T-cell (primary cell): ENCODE measurements around the gene ACD. TPM values are rescaled to one million over a fixed set of nuclear protein-coding genes. Genes with fewer than 3 reads are reported as not detected.

Source experiments
- ATAC-seq, 4 experiments: fragments of 200-7000 bp in 3 of 4; fragments of 150-1000 bp in 1 of 4; cut with Tn5 transposase; replicated peaks in 1 of 4; 1 replicate in 3 of 4; 2 replicates in 1 of 4; pipeline ENCODE4 v1.10.0; 2021; ENCODE audit warnings: moderate library complexity in 3 of 4, mild to moderate bottlenecking in 2 of 4, moderate number of reproducible peaks in 1 of 4
- CTCF ChIA-PET, 2 donors: fragments of 300-600 bp; sonication (Branson Sonifier 250); formaldehyde crosslinking; loops; one replicate each; lab custom pipeline; 2022; ENCODE audit warnings: antibody characterized with exemption in 2 of 2; lab: Charles Lee
- POLR2A ChIA-PET, 2 donors: fragments of 300-600 bp; sonication (Branson Sonifier 250); formaldehyde crosslinking; loops; one replicate each; lab custom pipeline; 2022; ENCODE audit warnings: antibody characterized with exemption in 2 of 2; lab: Charles Lee
- DNase-seq, 35 experiments: peaks; one replicate each; pipeline versions ENCODE4 v3.0.0 to v3.0.0-alpha.2; 2013 to 2023
- H3K27ac ChIP-seq: one replicate; pipeline ENCODE4 v1.5.1; 2013; ENCODE audit warnings: low read length
- H3K27me3 ChIP-seq, 2 experiments: replicated peaks in 1 of 2; 1 replicate in 1 of 2; 2 replicates in 1 of 2; pipeline versions ENCODE4 v1.6.1 to v1.7.0; 2013; ENCODE audit warnings: low read length in 1 of 2, mixed read lengths in 1 of 2; ENCODE audit not compliant: control insufficient read depth in 2 of 2, insufficient read depth in 2 of 2; ENCODE audit errors: extremely low read depth in 1 of 2
- H3K36me3 ChIP-seq, 2 donors: 1 replicate in 1 of 2; 2 replicates in 1 of 2; pipeline versions ENCODE4 v1.6.1 to v1.7.0; 2013; ENCODE audit warnings: low read length in 1 of 2; ENCODE audit not compliant: control insufficient read depth in 2 of 2, insufficient read depth in 1 of 2; ENCODE audit errors: extremely low read depth in 1 of 2
- H3K4me1 ChIP-seq, 2 experiments: 1 replicate in 1 of 2; 2 replicates in 1 of 2; pipeline versions ENCODE4 v1.6.1 to v1.7.0; 2013; ENCODE audit warnings: low read length in 2 of 2, mixed read lengths in 1 of 2; ENCODE audit not compliant: insufficient read depth in 2 of 2, control insufficient read depth in 1 of 2; ENCODE audit errors: extremely low read depth in 1 of 2
- H3K4me3 ChIP-seq, 2 donors: 1 replicate in 1 of 2; 2 replicates in 1 of 2; pipeline versions ENCODE4 v1.5.1 to v1.7.0; 2013; ENCODE audit warnings: mild to moderate bottlenecking in 2 of 2, low read length in 1 of 2, moderate library complexity in 1 of 2; ENCODE audit not compliant: control insufficient read depth in 1 of 2; ENCODE audit errors: extremely low read depth in 1 of 2
- H3K9me3 ChIP-seq: 2 replicates; pipeline ENCODE4 v1.7.0; 2013
- H3K27ac Mint-ChIP-seq, 2 donors: one replicate each; pipeline ENCODE4 v1.8.0; 2020 to 2021; ENCODE audit warnings: mild to moderate bottlenecking in 2 of 2, mixed read lengths in 2 of 2
- H3K27me3 Mint-ChIP-seq, 2 donors: one replicate each; pipeline ENCODE4 v1.8.0; 2021 to 2022; ENCODE audit warnings: mixed read lengths in 2 of 2
- H3K36me3 Mint-ChIP-seq: one replicate; pipeline ENCODE4 v1.8.0; 2021; ENCODE audit warnings: mixed read lengths
- H3K4me1 Mint-ChIP-seq, 3 donors: one replicate each; pipeline ENCODE4 v1.8.0; 2020 to 2022; ENCODE audit warnings: mixed read lengths in 3 of 3, mild to moderate bottlenecking in 1 of 3
- H3K4me3 Mint-ChIP-seq, 3 donors: one replicate each; pipeline ENCODE4 v1.8.0; 2020 to 2022; ENCODE audit warnings: mild to moderate bottlenecking in 3 of 3, mixed read lengths in 3 of 3, moderate library complexity in 3 of 3
- H3K9me3 Mint-ChIP-seq, 3 donors: one replicate each; pipeline ENCODE4 v1.8.0; 2020 to 2022; ENCODE audit warnings: mixed read lengths in 3 of 3
- WGBS: methylation state at CpG from one replicate; pipeline ENCODE4 v1.1.5; 2013; ENCODE audit warnings: missing lambda C conversion rate; ENCODE audit not compliant: insufficient coverage; 5-methylcytosine and 5-hydroxymethylcytosine counted together
- total RNA-seq, 35 experiments: library from RNA in 6 of 35; stranded (reverse) in 6 of 35; fragments of 120-200 nt in 1 of 35; gene quantifications; one replicate each; pipeline versions ENCODE4 v1.2.1 to v1.2.4 and lab custom pipeline; 2013 to 2026

Gene ACD
- total RNA-seq, 5 donors from 2014 or later (not counting 1 experiment from before 2014, with no cell fraction given) = 24.5 to 62.6 (median 53.6) TPM

DNA sequence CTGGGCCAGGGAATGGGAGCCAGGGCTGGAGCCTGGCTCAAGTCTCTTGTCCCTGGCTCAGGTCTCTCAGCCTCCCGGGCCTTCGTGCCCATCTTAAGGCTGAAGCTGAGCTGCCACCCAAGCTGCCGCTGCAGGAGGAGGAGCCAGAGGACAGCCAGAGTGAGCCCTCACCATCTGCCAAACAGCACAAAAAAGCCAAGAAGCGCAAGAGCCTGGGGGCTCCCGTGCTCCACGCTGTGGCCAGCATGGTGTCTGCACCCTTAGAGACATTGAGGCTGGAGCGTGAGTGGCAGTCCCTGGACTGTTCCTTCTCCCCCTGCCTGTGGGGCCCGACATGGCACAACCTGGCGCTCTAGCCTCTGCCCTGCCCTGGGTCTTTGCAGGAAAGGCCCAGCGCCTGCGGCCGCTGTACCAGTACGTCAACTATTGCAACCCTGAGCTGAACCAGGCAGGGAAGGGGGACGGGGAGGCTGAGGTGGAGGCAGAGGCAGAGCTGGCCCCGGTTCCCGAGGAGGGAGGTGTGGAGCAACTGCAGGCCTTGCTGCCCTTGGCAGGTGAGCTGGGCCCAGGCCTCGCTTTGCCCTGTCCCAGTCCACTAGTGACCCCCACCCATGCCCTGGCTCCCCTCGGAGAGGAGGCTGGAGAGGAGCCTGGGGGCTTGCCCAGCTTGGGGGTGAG is 7.9 kb upstream of the ACD start:
- ATAC-seq = peak; percentile 86 to 90 (median 87)

GRCh38 chr16:67667453-67667816 is 7.4 kb upstream of the ACD start:
- H3K4me1 Mint-ChIP-seq = peaks cover 8 to 35% (median 19%) of the 10 kb centered on the region in 3 donors

More for the DNA sequence above, 7.9 kb upstream of the ACD start:
- no peaks in the 10 kb centered on the region for H3K27me3 Mint-ChIP-seq
- peak overlapping the region; percentile 43 for H3K27ac ChIP-seq
- H3K27me3 ChIP-seq = no peaks in the 10 kb centered on the region
- H3K27ac Mint-ChIP-seq = peak overlapping the region; percentile 63 to 72
- H3K4me1 Mint-ChIP-seq = peaks cover 11 to 36% (median 22%) of the 10 kb centered on the region in 3 donors
- POLR2A ChIA-PET = interaction anchor here in 1 of 2 donors (0.6 kb wide), 1 partner anchor 86 kb away, joined by 4 read pairs; no protein-coding TSS in a partner anchor
- H3K4me1 ChIP-seq = peaks cover 5 to 26% of the 10 kb centered on the region in 2 experiments
- no peaks in the 10 kb centered on the region for H3K36me3 ChIP-seq
- CTCF ChIA-PET = interaction anchor here (0.5 to 2.8 kb wide), 12 partner anchors 9 to 837 kb away, joined by 3 to 15 read pairs (median 4); partner anchors contain the start of genes CARMIL2 (in 2 of the 2), ATP6V0D1 (in 1 of the 2), DDX28 (in 1 of the 2) and DUS2 (in 1 of the 2)
- H3K4me3 ChIP-seq = peak overlapping the region; percentile 63 to 64
- no peaks in the 10 kb centered on the region for H3K36me3 Mint-ChIP-seq
- DNase-seq = peak; percentile 62 to 89 (median 80)
- H3K4me3 Mint-ChIP-seq = peak overlapping the region; percentile 79 to 87 (median 84)
- no peaks in the 10 kb centered on the region for H3K9me3 Mint-ChIP-seq
- H3K9me3 ChIP-seq = no peaks in the 10 kb centered on the region
- 35% methylated on average over 15 of the region's 18 CpGs for WGBS

DNA sequence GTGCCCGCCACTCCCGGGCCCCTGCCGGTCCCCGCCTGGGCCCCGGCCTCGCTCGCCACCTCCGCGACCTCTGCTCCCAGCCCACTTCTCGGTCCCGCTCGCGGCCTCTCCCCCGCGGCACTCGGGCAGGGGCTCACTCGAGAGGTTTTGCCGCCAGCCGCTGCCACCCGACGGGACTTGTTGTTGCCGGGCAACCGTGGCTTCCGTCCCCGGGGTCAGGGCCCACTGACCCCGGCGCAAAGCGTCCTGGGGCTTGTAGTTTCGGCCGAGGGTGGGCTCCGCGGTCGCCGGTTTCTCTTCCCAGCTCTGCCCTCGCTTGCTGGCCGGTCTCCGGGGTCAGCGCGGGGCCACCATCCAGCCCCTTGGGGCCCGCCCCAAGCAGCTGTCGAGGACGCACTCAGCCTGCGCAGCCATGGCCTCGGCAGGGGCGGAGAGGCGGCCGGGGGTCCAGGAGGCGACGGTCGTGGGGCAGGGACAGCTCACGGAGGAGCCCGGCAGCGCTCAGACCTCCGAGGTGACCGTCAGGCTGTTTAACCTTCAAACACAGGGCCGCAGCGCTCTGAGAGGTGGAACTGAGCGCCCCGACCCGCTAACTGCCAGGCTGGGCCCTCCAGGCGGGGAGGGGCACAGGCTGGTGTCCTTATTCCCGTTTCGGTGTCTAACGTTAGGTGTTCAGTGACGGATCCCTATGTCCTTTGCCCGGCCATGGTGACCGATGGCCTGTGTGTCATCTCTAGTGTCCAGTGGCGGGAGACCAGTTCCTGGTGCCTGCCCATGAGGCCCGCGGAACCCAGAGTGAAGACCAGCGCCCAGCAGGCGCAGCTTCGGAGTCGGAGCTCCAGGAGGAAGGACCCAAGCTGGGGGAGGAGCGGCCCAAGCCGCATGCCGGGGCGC is 6.7 kb upstream of the ACD start, which contains the start of the genes C16orf86 and ENKD1:
Gene C16orf86, plus strand, starts transcription at position 256 of the 894 bp plus-strand sequence. Its CDS starts 157 bp downstream, at position 413.
Gene ENKD1, minus strand, starts transcription at position 192 of the 894 bp plus-strand sequence. CDS start 308 bp downstream, outside the sequence.
- no peaks in the 10 kb centered on the region for H3K27me3 ChIP-seq
- H3K27ac ChIP-seq = peak within 1 kb of the TSS; percentile 58
- Mint-ChIP-seq H3K36me3 (no peaks in the 10 kb centered on the region), H3K27me3 (no peaks in the 10 kb centered on the region), H3K4me3 (peak within 1 kb of the TSS; percentile 79 to 87 (median 84)), H3K4me1 (peaks cover 8 to 36% (median 19%) of the 10 kb centered on the region in 3 donors), H3K9me3 (no peaks in the 10 kb centered on the region), H3K27ac (peak within 1 kb of the TSS; percentile 57 to 73)
- 8% methylated on average over 72 of the region's 78 CpGs for WGBS
- peak within 1 kb of the TSS; percentile 63 to 64 for H3K4me3 ChIP-seq
- POLR2A ChIA-PET = interaction anchor here (0.5 to 0.6 kb wide), 2 partner anchors 87 to 228 kb away, joined by 3 to 4 read pairs; no protein-coding TSS in a partner anchor
- H3K9me3 ChIP-seq = no peaks in the 10 kb centered on the region
- H3K36me3 ChIP-seq = no peaks in the 10 kb centered on the region
- ATAC-seq (peak; percentile 73 to 78 (median 75)), DNase-seq (peak; percentile 60 to 89 (median 78))
- CTCF ChIA-PET = interaction anchor here (0.5 to 2.8 kb wide), 12 partner anchors 8 to 836 kb away, joined by 3 to 15 read pairs (median 4); partner anchors contain the start of genes CARMIL2 (in 1 of the 2), DDX28 (in 1 of the 2), DUS2 (in 1 of the 2) and NAE1 (in 1 of the 2)
- peaks cover 5 to 31% of the 10 kb centered on the region in 2 experiments for H3K4me1 ChIP-seq

More at GRCh38 chr16:67667453-67667816, 7.4 kb upstream of the ACD start:
- no peaks in the 10 kb centered on the region for H3K36me3 Mint-ChIP-seq
- DNase-seq (no peak), ATAC-seq (no peak)
- no peaks in the 10 kb centered on the region for H3K27me3 Mint-ChIP-seq
- peaks cover 5 to 26% of the 10 kb centered on the region in 2 experiments for H3K4me1 ChIP-seq
- 49% methylated on average over 6 of the region's 10 CpGs for WGBS
- no peaks in the 10 kb centered on the region for H3K36me3 ChIP-seq
- peak overlapping the region; percentile 63 to 64 for H3K4me3 ChIP-seq
- ChIA-PET CTCF (interaction anchor here (0.5 to 2.8 kb wide), 12 partner anchors 8 to 837 kb away, joined by 3 to 15 read pairs (median 4); partner anchors contain the start of genes CARMIL2 (in 2 of the 2), ATP6V0D1 (in 1 of the 2), DDX28 (in 1 of the 2) and DUS2 (in 1 of the 2)), POLR2A (interaction anchor here in 1 of 2 donors (0.6 kb wide), 1 partner anchor 87 kb away, joined by 4 read pairs; no protein-coding TSS in a partner anchor)
- H3K9me3 Mint-ChIP-seq = no peaks in the 10 kb centered on the region
- no peaks in the 10 kb centered on the region for H3K9me3 ChIP-seq
- no peaks in the 10 kb centered on the region for H3K27me3 ChIP-seq
- peak overlapping the region; percentile 43 for H3K27ac ChIP-seq
- peak overlapping the region; percentile 57 to 73 for H3K27ac Mint-ChIP-seq
- peak overlapping the region; percentile 79 to 87 (median 84) for H3K4me3 Mint-ChIP-seq

DNA sequence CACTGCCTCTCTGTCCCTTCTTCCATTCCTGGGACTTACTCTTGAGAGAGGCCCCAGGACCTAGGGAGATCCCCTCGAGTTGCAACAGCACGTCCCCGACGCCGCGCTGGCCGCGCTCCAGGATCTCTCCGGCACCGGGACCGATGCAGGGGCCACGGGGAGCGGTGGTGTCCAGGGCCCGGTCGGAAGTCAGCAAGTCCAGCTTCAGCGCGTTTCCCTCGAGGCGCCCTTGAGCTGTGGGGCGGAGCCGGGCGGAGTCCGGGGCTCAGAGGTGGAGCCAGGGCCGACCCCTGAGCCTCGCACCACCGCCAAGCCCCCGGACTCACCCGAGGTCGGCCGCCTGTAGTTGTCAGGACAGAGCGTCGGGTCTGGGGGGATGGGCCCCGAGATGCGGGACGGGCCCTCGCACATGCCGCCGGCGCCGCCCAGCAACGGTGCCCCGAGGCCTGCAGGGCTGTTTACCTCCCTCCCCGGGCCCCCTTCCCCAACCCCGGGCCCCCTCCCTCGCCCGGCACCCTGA is 6.0 kb upstream of the ACD start:
- ChIA-PET CTCF (interaction anchor here (0.6 to 2.8 kb wide), 3 partner anchors 119 to 175 kb away, joined by 4 to 15 read pairs (median 14); no protein-coding TSS in a partner anchor), POLR2A (interaction anchor here (0.5 to 0.9 kb wide), 2 partner anchors 183 to 229 kb away, joined by 3 read pairs; no protein-coding TSS in a partner anchor)
- Histone ChIP-seq H3K4me1 (peaks cover 5 to 38% of the 10 kb centered on the region in 2 experiments), H3K27me3 (no peaks in the 10 kb centered on the region), H3K9me3 (no peaks in the 10 kb centered on the region), H3K36me3 (no peaks in the 10 kb centered on the region), H3K27ac (no peak overlapping the region), H3K4me3 (peak overlapping the region; percentile 25 to 63)
- DNase-seq = peak in 1 of 35 experiments; percentile 26
- no peak overlapping the region for H3K27ac Mint-ChIP-seq
- H3K36me3 Mint-ChIP-seq = no peaks in the 10 kb centered on the region
- no peaks in the 10 kb centered on the region for H3K9me3 Mint-ChIP-seq
- peaks cover 15 to 42% (median 23%) of the 10 kb centered on the region in 3 donors for H3K4me1 Mint-ChIP-seq
- H3K4me3 Mint-ChIP-seq = peak overlapping the region; percentile 64 to 87 (median 74)
- ATAC-seq = peak in 1 of 4 experiments; percentile 7
- 3% methylated on average over 45 of the region's 46 CpGs for WGBS
- no peaks in the 10 kb centered on the region for H3K27me3 Mint-ChIP-seq

DNA sequence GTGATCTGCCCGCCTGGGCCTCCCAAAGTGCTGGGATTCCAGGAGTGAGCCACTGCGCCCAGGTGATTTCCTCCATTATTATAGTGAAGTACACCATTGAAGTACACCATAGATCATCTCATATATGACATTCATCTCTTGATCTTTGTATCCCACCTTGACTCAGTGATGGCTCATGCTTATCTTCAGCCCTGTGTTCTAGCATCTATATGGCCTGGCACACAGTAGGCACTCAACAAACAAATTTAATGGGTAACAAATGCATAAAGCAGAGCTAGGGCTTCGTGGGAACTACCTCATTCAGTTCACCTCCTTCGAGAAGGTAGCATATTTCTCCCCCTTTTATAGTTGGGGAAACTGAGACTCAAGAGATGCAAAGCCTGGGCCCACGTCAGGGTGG is 5.5 kb upstream of the ACD start:
- H3K27ac ChIP-seq = no peak overlapping the region
- no CpG with 5 or more reads among the region's 5 CpGs for WGBS
- CTCF ChIA-PET = no interaction called here

More for the DNA sequence above, 5.5 kb upstream of the ACD start:
- no peaks in the 10 kb centered on the region for H3K36me3 ChIP-seq
- H3K4me3 Mint-ChIP-seq = peak overlapping the region; percentile 64 to 87 (median 74)
- no peaks in the 10 kb centered on the region for H3K9me3 ChIP-seq
- peaks cover 17 to 43% (median 25%) of the 10 kb centered on the region in 3 donors for H3K4me1 Mint-ChIP-seq
- peaks cover 5 to 41% of the 10 kb centered on the region in 2 experiments for H3K4me1 ChIP-seq
- no peaks in the 10 kb centered on the region for H3K9me3 Mint-ChIP-seq
- H3K27ac Mint-ChIP-seq = no peak overlapping the region
- DNase-seq (no peak), ATAC-seq (no peak)
- no peaks in the 10 kb centered on the region for H3K27me3 ChIP-seq
- H3K4me3 ChIP-seq = peak overlapping the region; percentile 25 to 63
- no peaks in the 10 kb centered on the region for H3K27me3 Mint-ChIP-seq
- POLR2A ChIA-PET = interaction anchor here in 1 of 2 donors (0.9 kb wide), 1 partner anchor 183 kb away, joined by 3 read pairs; no protein-coding TSS in a partner anchor
- no peaks in the 10 kb centered on the region for H3K36me3 Mint-ChIP-seq
